Measurements from ENCODE around the gene GTF2F2. TPM values are rescaled to one million over a fixed set of nuclear protein-coding genes. Genes with fewer than 3 reads are reported as not detected.

Gene GTF2F2
- total RNA-seq, 1 donor from 2014 or later, result 24.8 TPM

DNA sequence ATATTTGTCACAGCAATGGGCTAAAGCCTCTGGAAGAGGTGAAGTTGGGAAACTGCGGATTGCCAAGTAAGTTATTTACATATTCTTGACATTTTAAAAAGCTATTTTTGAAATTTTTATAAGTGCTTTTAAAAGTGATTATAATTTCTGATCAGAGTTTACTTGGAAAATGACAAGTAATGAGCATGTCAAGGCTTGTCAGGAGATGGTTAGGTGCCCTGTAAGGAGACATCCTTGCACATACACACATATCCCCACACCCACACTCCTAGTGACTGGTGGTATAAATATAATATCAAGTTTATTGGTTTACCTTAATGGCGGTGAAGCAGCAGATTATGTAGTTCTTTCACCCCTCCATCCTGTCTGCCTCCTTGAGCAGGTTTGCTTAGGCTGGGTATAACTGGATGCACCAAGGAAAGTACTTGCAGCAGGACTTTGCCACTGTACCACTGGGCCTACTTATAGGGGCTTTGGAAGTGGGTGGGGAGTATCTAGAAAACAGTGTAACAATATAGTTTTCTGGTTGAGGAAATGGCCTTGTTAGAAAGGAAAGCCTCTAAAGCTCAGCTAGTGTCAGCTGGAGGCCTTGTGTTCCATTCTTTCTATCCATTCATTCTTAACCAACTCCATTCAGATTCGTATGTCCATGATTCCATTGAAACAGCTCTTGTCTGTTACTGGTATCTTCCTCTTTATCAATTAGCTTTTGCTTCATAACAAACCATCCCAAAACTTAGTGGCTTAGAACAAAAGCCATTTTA, 16.6 kb downstream of the GTF2F2 start:
- Mint-ChIP-seq H3K4me3 (ENCODE audit: low read depth) (no peak overlapping the region), H3K36me3 (ENCODE audit: insufficient read depth) (peaks cover 8% of the 10 kb centered on the region), H3K4me1 (ENCODE audit: low read depth) (no peaks in the 10 kb centered on the region), H3K27me3 (no peaks in the 10 kb centered on the region), H3K27ac (no peak overlapping the region), H3K9me3 (ENCODE audit: low read depth) (peaks cover 16% of the 10 kb centered on the region)
- no peak for DNase-seq (ENCODE audit: low spot score, unreplicated experiment)
- TF ChIP-seq, protein P1, sequence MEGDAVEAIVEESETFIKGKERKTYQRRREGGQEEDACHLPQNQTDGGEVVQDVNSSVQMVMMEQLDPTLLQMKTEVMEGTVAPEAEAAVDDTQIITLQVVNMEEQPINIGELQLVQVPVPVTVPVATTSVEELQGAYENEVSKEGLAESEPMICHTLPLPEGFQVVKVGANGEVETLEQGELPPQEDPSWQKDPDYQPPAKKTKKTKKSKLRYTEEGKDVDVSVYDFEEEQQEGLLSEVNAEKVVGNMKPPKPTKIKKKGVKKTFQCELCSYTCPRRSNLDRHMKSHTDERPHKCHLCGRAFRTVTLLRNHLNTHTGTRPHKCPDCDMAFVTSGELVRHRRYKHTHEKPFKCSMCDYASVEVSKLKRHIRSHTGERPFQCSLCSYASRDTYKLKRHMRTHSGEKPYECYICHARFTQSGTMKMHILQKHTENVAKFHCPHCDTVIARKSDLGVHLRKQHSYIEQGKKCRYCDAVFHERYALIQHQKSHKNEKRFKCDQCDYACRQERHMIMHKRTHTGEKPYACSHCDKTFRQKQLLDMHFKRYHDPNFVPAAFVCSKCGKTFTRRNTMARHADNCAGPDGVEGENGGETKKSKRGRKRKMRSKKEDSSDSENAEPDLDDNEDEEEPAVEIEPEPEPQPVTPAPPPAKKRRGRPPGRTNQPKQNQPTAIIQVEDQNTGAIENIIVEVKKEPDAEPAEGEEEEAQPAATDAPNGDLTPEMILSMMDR (IDR thresholded peaks at IDR 0.05; ENCODE audit: unreplicated experiment), result no peak

DNA sequence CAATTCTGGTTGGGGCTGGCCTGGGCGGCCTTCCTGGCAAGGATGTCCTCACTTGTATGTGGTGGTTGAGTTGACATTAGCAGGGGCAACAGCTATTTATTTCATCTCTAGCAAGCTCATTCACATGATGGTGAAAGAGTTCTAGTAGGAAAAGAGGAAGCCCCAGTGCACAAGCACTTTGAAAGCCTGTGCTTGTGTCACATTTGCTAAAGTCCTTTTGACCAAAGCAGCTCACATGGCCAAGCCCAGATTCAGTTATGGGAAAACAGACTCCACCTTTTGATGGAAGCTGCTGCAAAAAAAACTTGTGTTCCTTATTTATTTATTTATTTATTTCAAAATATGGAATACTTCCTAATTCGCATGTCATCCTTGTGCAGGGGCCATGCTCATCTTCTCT, 17.2 kb downstream of the GTF2F2 start:
- Mint-ChIP-seq H3K36me3 (ENCODE audit: insufficient read depth) (peaks cover 7% of the 10 kb centered on the region), H3K9me3 (ENCODE audit: low read depth) (peaks cover 11% of the 10 kb centered on the region), H3K27me3 (no peaks in the 10 kb centered on the region), H3K27ac (no peak overlapping the region), H3K4me1 (ENCODE audit: low read depth) (peaks cover under 1% of the 10 kb centered on the region), H3K4me3 (ENCODE audit: low read depth) (no peak overlapping the region)
- no peak for DNase-seq (ENCODE audit: low spot score, unreplicated experiment)
- TF ChIP-seq, protein P1 (IDR thresholded peaks at IDR 0.05; ENCODE audit: unreplicated experiment), result no peak

DNA sequence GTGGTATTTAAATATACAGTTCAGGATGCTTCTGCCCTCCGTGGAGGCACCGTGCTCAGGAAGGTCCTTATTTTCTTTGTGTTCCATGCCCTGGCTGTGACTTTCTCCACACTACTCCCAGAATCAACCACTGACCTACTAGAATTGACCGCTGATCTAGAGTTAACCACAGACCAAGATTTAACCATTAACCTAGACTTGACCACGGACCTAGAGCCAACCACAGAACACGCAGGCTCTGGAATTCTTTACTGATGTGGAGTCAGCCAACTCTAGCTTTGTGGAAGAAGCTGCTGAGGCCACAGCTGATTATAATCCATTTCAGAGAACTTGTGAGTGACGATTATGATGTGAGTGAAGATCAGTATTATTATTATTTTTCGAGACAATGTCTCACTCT, 18.0 kb downstream of the GTF2F2 start:
- no peak overlapping the region for H3K4me3 Mint-ChIP-seq (ENCODE audit: low read depth)
- peak overlapping the region; percentile 29 for H3K27ac Mint-ChIP-seq
- H3K36me3 Mint-ChIP-seq (ENCODE audit: insufficient read depth), result peaks cover 3% of the 10 kb centered on the region
- peaks cover 5% of the 10 kb centered on the region for H3K4me1 Mint-ChIP-seq (ENCODE audit: low read depth)
- TF ChIP-seq, protein P1 (IDR thresholded peaks at IDR 0.05; ENCODE audit: unreplicated experiment), result no peak
- H3K27me3 Mint-ChIP-seq, result no peaks in the 10 kb centered on the region
- DNase-seq (ENCODE audit: low spot score, unreplicated experiment), result no peak
- H3K9me3 Mint-ChIP-seq (ENCODE audit: low read depth), result peaks cover 4% of the 10 kb centered on the region

DNA sequence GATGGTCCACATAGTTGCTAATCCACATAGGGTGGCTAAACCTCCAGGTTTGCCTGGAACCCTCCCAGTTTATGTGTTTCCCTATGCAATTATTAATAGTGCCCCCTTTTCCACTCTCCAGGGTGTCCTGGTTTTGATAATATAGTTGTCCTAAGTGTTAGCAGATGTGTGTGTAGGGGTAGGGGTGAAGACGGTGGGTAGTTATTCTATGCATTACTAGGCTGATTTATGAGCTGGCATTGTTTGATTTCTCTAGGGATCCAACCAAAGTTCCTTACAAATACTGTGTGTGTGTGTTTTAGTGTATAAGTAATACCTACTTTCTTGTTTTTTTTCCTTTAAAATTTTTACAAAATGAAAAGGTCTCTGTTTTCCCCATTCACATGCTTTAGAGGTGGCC, 21.1 kb downstream of the GTF2F2 start:
- H3K4me1 Mint-ChIP-seq (ENCODE audit: low read depth), result peaks cover 5% of the 10 kb centered on the region
- no peak overlapping the region for H3K4me3 Mint-ChIP-seq (ENCODE audit: low read depth)
- H3K27ac Mint-ChIP-seq, result no peak overlapping the region

DNA sequence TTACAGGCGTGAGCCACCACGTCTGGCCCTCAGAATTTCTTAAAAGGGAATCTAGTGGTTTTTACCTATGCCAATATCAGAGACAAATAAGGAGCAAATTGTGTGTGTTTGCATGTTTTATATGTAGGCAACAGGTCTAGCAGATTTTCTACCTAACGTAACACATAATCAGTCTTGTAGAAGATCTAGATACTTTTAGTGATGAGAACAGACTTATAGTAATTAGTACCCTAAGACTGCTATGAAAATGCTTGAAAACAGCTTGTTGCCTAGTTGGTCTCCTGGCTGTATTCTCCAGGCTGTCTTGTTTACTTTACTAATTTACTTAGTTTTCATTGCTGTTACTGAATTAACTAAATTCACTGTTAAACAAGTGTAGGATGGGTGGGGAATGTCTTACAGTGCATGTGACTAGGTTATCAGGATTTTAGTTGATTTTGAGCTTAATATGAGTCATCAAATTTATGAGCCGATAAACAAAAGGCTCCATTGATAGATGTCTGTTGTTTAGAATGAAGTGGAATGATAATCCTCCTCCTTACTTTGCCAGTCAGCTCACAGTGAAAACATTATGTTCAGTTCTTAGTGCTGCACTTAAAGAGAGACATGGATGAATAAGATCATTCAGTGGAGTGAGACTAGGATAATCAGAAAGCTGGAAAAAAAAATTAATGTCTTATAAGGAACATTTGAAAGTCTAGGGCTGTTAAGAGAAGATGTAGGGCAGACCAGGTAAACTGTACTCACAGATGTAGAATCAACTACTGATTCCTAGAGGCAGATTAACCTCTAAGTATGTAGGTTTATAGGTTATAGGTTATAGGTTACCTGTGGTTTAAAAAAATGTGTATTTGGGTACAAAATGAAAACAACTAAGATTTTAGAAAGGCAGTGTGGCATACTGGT, 22.4 kb downstream of the GTF2F2 start:
- no peak for DNase-seq (ENCODE audit: low spot score, unreplicated experiment)
- H3K27ac Mint-ChIP-seq, result peak overlapping the region; percentile 81
- no peaks in the 10 kb centered on the region for H3K9me3 Mint-ChIP-seq (ENCODE audit: low read depth)
- H3K4me1 Mint-ChIP-seq (ENCODE audit: low read depth), result peaks cover 5% of the 10 kb centered on the region
- TF ChIP-seq, protein P1 (IDR thresholded peaks at IDR 0.05; ENCODE audit: unreplicated experiment), result no peak
- H3K27me3 Mint-ChIP-seq, result no peaks in the 10 kb centered on the region
- peaks cover 4% of the 10 kb centered on the region for H3K36me3 Mint-ChIP-seq (ENCODE audit: insufficient read depth)
- no peak overlapping the region for H3K4me3 Mint-ChIP-seq (ENCODE audit: low read depth)

More for the DNA sequence above, 21.1 kb downstream of the GTF2F2 start:
- H3K9me3 Mint-ChIP-seq (ENCODE audit: low read depth), result no peaks in the 10 kb centered on the region
- no peaks in the 10 kb centered on the region for H3K27me3 Mint-ChIP-seq
- TF ChIP-seq, protein P1 (IDR thresholded peaks at IDR 0.05; ENCODE audit: unreplicated experiment), result no peak
- no peak for DNase-seq (ENCODE audit: low spot score, unreplicated experiment)
- peaks cover 4% of the 10 kb centered on the region for H3K36me3 Mint-ChIP-seq (ENCODE audit: insufficient read depth)

All from progenitor cell of endocrine pancreas (in vitro differentiated cells).